Stimulated activated CD4-positive, alpha-beta T cell treated with anti-CD3 and anti-CD28 coated beads, Interleukin-2, amount 100 ng/mL, for 4 hours (primary cell): ENCODE data around the gene ATP6V1B1.

Source experiments
- DNase-seq: peaks from one replicate; pipeline ENCODE4 v3.0.0-alpha.2; 2020; ENCODE audit warnings: low read depth

The ATP6V1B1 gene

GRCh38 chr2:70927138-70927537 is 8.6 kb upstream of the ATP6V1B1 start:
- no peak for DNase-seq

GRCh38 chr2:70927641-70928040 is 8.1 kb upstream of the ATP6V1B1 start:
- DNase-seq, result no peak

- no peak for DNase-seq
Observed at GRCh38 chr2:70928366-70928765, 7.3 kb upstream of the ATP6V1B1 start.

- DNase-seq, result no peak
Observed at GRCh38 chr2:70930371-70931329, 5.0 kb upstream of the ATP6V1B1 start.

- no peak for DNase-seq
Observed at GRCh38 chr2:70931376-70932000, 4.2 kb upstream of the ATP6V1B1 start.

GRCh38 chr2:70932631-70933230 is 3.0 kb upstream of the ATP6V1B1 start:
- DNase-seq, result no peak

- DNase-seq, result no peak
Observed at GRCh38 chr2:70934981-70935380, 719 bp upstream of the ATP6V1B1 start.

GRCh38 chr2:70936165-70936978 is 672 bp downstream of the ATP6V1B1 start:
- no peak for DNase-seq

- DNase-seq, result no peak
Observed at GRCh38 chr2:70936979-70937811, 1.5 kb downstream of the ATP6V1B1 start.

- no peak for DNase-seq
Observed at GRCh38 chr2:70937866-70938585, 2.3 kb downstream of the ATP6V1B1 start.

GRCh38 chr2:70938586-70938950 is 2.9 kb downstream of the ATP6V1B1 start:
- no peak for DNase-seq

GRCh38 chr2:70939001-70939838 is 3.5 kb downstream of the ATP6V1B1 start:
- DNase-seq, result no peak

- DNase-seq, result no peak
Observed at GRCh38 chr2:70939839-70940580, 4.3 kb downstream of the ATP6V1B1 start.

GRCh38 chr2:70941186-70941585 is 5.5 kb downstream of the ATP6V1B1 start:
- DNase-seq, result no peak

GRCh38 chr2:70941701-70942100 is 6.0 kb downstream of the ATP6V1B1 start:
- no peak for DNase-seq

GRCh38 chr2:70942396-70943204 is 6.9 kb downstream of the ATP6V1B1 start:
- no peak for DNase-seq

- no peak for DNase-seq
Observed at GRCh38 chr2:70943205-70943871, 7.6 kb downstream of the ATP6V1B1 start.
